Panc1 (cell line): Measurements from ENCODE around the gene SPATS2L. TPM values are rescaled to one million over a fixed set of nuclear protein-coding genes. Genes with fewer than 3 reads are reported as not detected.

Source experiments
- ATAC-seq: fragments of 200-7000 bp; cut with Tn5 transposase; 2 replicates; pipeline ENCODE4 v1.9.1; 2020; ENCODE audit warnings: mild to moderate bottlenecking, moderate library complexity
- BruUV-seq: library from RNA; stranded (reverse); fragments of 400-500 nt; replicated peaks from 2 replicates; lab custom pipeline; 2021; lab: Mats Ljungman, UMichigan
- CTCF ChIA-PET: fragments of 300-600 bp; sonication (Branson Sonifier 250); formaldehyde crosslinking; loops from one replicate; lab custom pipeline; 2022; ENCODE audit warnings: antibody characterized with exemption; lab: Charles Lee
- POLR2A ChIA-PET: fragments of 300-600 bp; sonication (Branson Sonifier 250); formaldehyde crosslinking; loops from one replicate; lab custom pipeline; 2022; ENCODE audit warnings: antibody characterized with exemption; lab: Charles Lee
- DNase-seq: peaks from one replicate; pipeline ENCODE4 v3.0.0-alpha.2; 2010; ENCODE audit warnings: low read depth, low spot score
- H3K27ac ChIP-seq: 2 replicates; pipeline ENCODE4 v1.5.1; 2011; ENCODE audit warnings: mild to moderate bottlenecking, low read length, inconsistent platforms
- H3K27me3 ChIP-seq: fragments of 200-500 bp; sonication (Bioruptor generic); 2 replicates; pipeline ENCODE4 v1.6.0; 2014; ENCODE audit warnings: low read length, inconsistent platforms; ENCODE audit not compliant: control insufficient read depth, insufficient read depth
- H3K36me3 ChIP-seq: fragments of 200-500 bp; sonication (Bioruptor generic); 2 replicates; pipeline ENCODE4 v1.5.1; 2014; ENCODE audit warnings: inconsistent platforms, mild to moderate bottlenecking, low read length, moderate library complexity; ENCODE audit not compliant: control insufficient read depth, insufficient read depth
- H3K4me1 ChIP-seq: 2 replicates; pipeline ENCODE4 v1.5.1; 2011; ENCODE audit warnings: inconsistent platforms, mild to moderate bottlenecking, low read length, moderate library complexity; ENCODE audit not compliant: control insufficient read depth, insufficient read depth
- H3K4me3 ChIP-seq, 2 experiments: 2 replicates each; pipeline ENCODE4 v1.5.1; 2011 to 2012; ENCODE audit warnings: low read depth in 2 of 2, low read length in 2 of 2, mild to moderate bottlenecking in 2 of 2, inconsistent platforms in 1 of 2, moderate library complexity in 1 of 2
- H3K9me3 ChIP-seq: fragments of 200-500 bp; sonication (Bioruptor generic); 2 replicates; pipeline ENCODE4 v1.5.1; 2014; ENCODE audit warnings: low read depth, mild to moderate bottlenecking, inconsistent platforms, low read length, moderate library complexity; ENCODE audit not compliant: control insufficient read depth, insufficient read depth
- POLR2AphosphoS5 ChIP-seq: IDR thresholded peaks from 2 replicates; pipeline ENCODE4 v1.6.1; 2012; ENCODE audit warnings: mild to moderate bottlenecking, low read depth, low read length, moderate library complexity
- REST ChIP-seq, 2 experiments: IDR thresholded peaks; 2 replicates each; pipeline ENCODE4 v1.6.1; 2011 to 2012; ENCODE audit warnings: low read depth in 2 of 2, control low read depth in 1 of 2, low read length in 1 of 2, mild to moderate bottlenecking in 1 of 2, moderate library complexity in 1 of 2; ENCODE audit not compliant: insufficient read depth in 1 of 2
- SIN3A ChIP-seq: IDR thresholded peaks from 2 replicates; pipeline ENCODE4 v1.6.1; 2012; ENCODE audit warnings: low read depth, mild to moderate bottlenecking, low read length, moderate library complexity, borderline replicate concordance; ENCODE audit not compliant: insufficient read depth
- TCF7L2 ChIP-seq: IDR thresholded peaks from 2 replicates; pipeline ENCODE4 v1.6.1; 2011; ENCODE audit warnings: mild to moderate bottlenecking, low read depth, low read length, inconsistent platforms
- in situ Hi-C: cut with HindIII; loops from 2 replicates; pipeline ENCODE4 v1.10.0; 2016; ENCODE audit warnings: low sequenced_read_pairs, low pct_unique_long_range_greater_than_20kb
- intact Hi-C: fragments of 100-400 bp; cut with micrococcal nuclease; formaldehyde crosslinking; loops from one replicate; pipeline ENCODE4 v1.10.0; 2022; ENCODE audit not compliant: unreplicated experiment
- total RNA-seq: library from RNA; stranded (reverse); gene quantifications from one replicate; pipeline ENCODE4 v1.2.1, GENCODE V29; 2021; ENCODE audit not compliant: unreplicated experiment
- TF ChIP-seq, protein P1 (sequence below): fragments of 450-650 bp; IDR thresholded peaks from 2 replicates; pipeline ENCODE4 v1.5.1; 2017; ENCODE audit warnings: mild to moderate bottlenecking

SPATS2L gene
- total RNA-seq, 1 experiment from 2014 or later, result 282 TPM

DNA sequence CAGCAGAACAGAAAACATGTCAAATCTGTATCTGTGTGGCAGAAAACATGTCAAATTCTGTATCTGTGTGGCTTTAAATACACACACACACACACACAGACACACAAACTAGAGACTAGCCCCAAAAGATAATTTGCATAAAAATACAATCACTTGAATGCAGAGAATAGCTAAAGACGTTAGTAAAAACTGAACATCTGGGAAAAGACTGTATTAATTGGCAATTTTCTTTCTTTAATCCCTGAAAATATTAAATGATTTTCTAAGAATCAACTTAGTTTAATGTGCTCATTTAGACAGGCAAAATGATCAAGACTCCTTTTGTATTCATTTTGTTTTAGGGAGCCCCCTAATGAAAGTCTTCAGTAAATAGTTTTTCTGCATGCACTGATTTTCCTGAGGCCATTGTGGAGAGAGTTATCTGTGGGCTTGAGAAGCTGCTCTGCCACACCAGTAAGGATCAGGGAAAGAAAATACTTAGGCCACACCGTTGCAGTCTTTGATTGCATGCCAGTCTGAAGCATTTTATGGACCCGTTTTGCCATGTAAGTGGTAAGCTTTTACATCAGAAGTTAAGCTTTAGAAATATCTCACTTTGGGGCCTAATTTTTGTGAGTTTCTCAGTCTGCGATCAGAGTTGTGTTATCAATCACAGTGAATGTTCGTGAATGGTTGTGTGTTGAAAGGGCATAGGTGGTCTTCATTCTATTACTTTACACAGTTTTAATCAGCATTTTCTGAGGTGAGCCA lies 2.2 kb downstream of the SPATS2L start:
- no peak for ATAC-seq
- Histone ChIP-seq H3K27me3 (no peaks in the 10 kb centered on the region), H3K9me3 (no peaks in the 10 kb centered on the region), H3K4me3 (peak overlapping the region; percentile 72 to 84), H3K36me3 (peaks cover 2% of the 10 kb centered on the region), H3K27ac (peak overlapping the region; percentile 98), H3K4me1 (peaks cover 69% of the 10 kb centered on the region)
- DNase-seq, result no peak
- CTCF ChIA-PET, result interaction anchor here (0.7 kb wide), 1 partner anchor 364 kb away, joined by 4 read pairs; no protein-coding TSS in a partner anchor
- TF ChIP-seq, protein P1, sequence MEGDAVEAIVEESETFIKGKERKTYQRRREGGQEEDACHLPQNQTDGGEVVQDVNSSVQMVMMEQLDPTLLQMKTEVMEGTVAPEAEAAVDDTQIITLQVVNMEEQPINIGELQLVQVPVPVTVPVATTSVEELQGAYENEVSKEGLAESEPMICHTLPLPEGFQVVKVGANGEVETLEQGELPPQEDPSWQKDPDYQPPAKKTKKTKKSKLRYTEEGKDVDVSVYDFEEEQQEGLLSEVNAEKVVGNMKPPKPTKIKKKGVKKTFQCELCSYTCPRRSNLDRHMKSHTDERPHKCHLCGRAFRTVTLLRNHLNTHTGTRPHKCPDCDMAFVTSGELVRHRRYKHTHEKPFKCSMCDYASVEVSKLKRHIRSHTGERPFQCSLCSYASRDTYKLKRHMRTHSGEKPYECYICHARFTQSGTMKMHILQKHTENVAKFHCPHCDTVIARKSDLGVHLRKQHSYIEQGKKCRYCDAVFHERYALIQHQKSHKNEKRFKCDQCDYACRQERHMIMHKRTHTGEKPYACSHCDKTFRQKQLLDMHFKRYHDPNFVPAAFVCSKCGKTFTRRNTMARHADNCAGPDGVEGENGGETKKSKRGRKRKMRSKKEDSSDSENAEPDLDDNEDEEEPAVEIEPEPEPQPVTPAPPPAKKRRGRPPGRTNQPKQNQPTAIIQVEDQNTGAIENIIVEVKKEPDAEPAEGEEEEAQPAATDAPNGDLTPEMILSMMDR, result peak; percentile 38
- no peak for TF ChIP-seq REST (IDR thresholded peaks at IDR 0.05; ENCODE audit: insufficient read depth in 1 of 2, low read depth in 2 of 2, low read length in 1 of 2)
- POLR2A ChIA-PET, result interaction anchor here (0.6 to 0.8 kb wide), 4 partner anchors 9 to 478 kb away, joined by 3 to 5 read pairs (median 4); no protein-coding TSS in a partner anchor
- intact Hi-C loops, result loop anchor here (5.0 kb wide), 1 partner anchor 69 kb away; no protein-coding TSS in a partner anchor
- TSS peak; percentile 68 for BruUV-seq
- in situ Hi-C loops, result no loop called here

- ChIA-PET POLR2A (interaction anchor here (0.6 kb wide), 2 partner anchors 100 to 477 kb away, joined by 3 to 5 read pairs; no protein-coding TSS in a partner anchor), CTCF (interaction anchor here (0.7 kb wide), 1 partner anchor 83 kb away, joined by 3 read pairs; no protein-coding TSS in a partner anchor)
- H3K9me3 ChIP-seq, result no peaks in the 10 kb centered on the region
- DNase-seq (no peak), ATAC-seq (no peak)
- intact Hi-C loops, result loop anchor here (5.0 to 10.0 kb wide), 2 partner anchors 68 to 175 kb away; no protein-coding TSS in a partner anchor
- H3K27me3 ChIP-seq, result no peaks in the 10 kb centered on the region
- peak overlapping the region; percentile 98 for H3K27ac ChIP-seq
- in situ Hi-C loops, result no loop called here
- peak overlapping the region; percentile 72 to 84 for H3K4me3 ChIP-seq
- TF ChIP-seq POLR2AphosphoS5 (no peak), TCF7L2 (no peak), REST (IDR thresholded peaks at IDR 0.05; ENCODE audit: insufficient read depth in 1 of 2, low read depth in 2 of 2, low read length in 1 of 2) (no peak), SIN3A (no peak)
- TF ChIP-seq, protein P1, result no peak
- BruUV-seq, result no TSS peak
- peaks cover 71% of the 10 kb centered on the region for H3K4me1 ChIP-seq
- H3K36me3 ChIP-seq, result peaks cover 2% of the 10 kb centered on the region
Observed at GRCh38 chr2:200309296-200310049, 3.0 kb downstream of the SPATS2L start.
